Duodenal mucosa (tissue), 2 donors: ENCODE results near the gene CFAP74.

Experiments used
- H3K27ac ChIP-seq: one replicate; pipeline ENCODE4 v1.7.0; 2013; ENCODE audit warnings: low read depth, low read length
- H3K27me3 ChIP-seq, 2 donors: one replicate each; pipeline ENCODE4 v1.7.0; 2013; ENCODE audit warnings: low read length in 2 of 2, control low read depth in 1 of 2; ENCODE audit not compliant: insufficient read depth in 2 of 2, control insufficient read depth in 1 of 2
- H3K36me3 ChIP-seq, 2 donors: one replicate each; pipeline ENCODE4 v1.7.0; 2013; ENCODE audit warnings: low read length in 2 of 2, control low read depth in 1 of 2; ENCODE audit not compliant: insufficient read depth in 2 of 2, control insufficient read depth in 1 of 2
- H3K4me1 ChIP-seq, 2 donors: one replicate each; pipeline ENCODE4 v1.7.0; 2013; ENCODE audit warnings: low read length in 2 of 2, control low read depth in 1 of 2; ENCODE audit not compliant: insufficient read depth in 2 of 2, control insufficient read depth in 1 of 2
- H3K4me3 ChIP-seq, 2 donors: one replicate each; pipeline ENCODE4 v1.7.0; 2013; ENCODE audit warnings: low read length in 2 of 2, low read depth in 1 of 2
- H3K9ac ChIP-seq, 2 donors: one replicate each; pipeline ENCODE4 v1.7.0; 2013; ENCODE audit warnings: low read length in 2 of 2, low read depth in 1 of 2
- H3K9me3 ChIP-seq, 2 donors: one replicate each; pipeline ENCODE4 v1.7.0; 2013; ENCODE audit warnings: low read length in 2 of 2, control low read depth in 1 of 2; ENCODE audit not compliant: control insufficient read depth in 1 of 2

CFAP74 gene

DNA sequence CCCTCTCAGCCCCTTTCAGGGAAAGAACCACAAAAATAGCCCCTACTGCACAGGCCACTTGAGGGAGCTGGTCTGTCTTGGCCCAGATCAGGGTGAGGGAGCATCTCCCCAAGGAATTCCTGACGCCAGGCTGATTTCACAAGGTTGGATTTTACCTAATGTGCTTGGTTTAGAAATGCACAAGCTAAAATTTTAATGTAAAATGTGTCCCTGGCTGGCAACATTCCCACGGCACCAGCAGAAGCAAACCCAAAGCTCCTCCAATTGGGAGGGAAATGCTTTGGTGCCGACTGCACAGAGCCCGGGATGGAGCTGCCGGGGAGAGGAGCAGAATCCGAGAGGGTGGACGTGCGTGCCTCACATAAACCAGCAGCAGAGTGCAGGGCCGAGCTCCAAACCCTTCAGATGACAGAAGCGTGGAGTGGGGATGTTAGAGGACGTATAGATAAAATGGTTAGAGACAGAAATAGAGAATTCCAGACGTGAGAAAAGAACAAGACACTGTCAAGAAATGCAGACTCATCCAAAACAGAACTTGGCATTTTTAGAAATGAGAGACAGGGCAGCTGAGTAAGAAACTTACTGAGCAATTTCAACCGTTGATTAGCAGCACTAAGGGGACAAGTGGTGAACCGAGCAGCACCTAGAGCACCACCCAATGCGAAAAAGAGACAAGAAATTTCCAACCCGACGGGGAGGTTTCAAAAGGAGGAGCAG lies 42.9 kb downstream of the CFAP74 start:
- no peak overlapping the region for H3K9ac ChIP-seq
- H3K4me3 ChIP-seq, result no peak overlapping the region
- peaks cover 0 to 4% of the 10 kb centered on the region in 2 donors for H3K4me1 ChIP-seq
- no peak overlapping the region for H3K27ac ChIP-seq
- H3K36me3 ChIP-seq, result no peaks in the 10 kb centered on the region
- no peaks in the 10 kb centered on the region for H3K9me3 ChIP-seq
- peaks cover 7 to 15% of the 10 kb centered on the region in 2 donors for H3K27me3 ChIP-seq

- Histone ChIP-seq H3K36me3 (no peaks in the 10 kb centered on the region), H3K4me3 (peak overlapping the region in 1 of 2 donors; percentile 28), H3K27me3 (peaks cover 7 to 15% of the 10 kb centered on the region in 2 donors), H3K9me3 (peaks cover 0 to under 1% of the 10 kb centered on the region in 2 donors), H3K9ac (no peak overlapping the region), H3K27ac (no peak overlapping the region), H3K4me1 (peaks cover 0 to 4% of the 10 kb centered on the region in 2 donors)
These were observed 43.6 kb downstream of the CFAP74 start for GRCh38 chr1:1959840-1960479.

DNA sequence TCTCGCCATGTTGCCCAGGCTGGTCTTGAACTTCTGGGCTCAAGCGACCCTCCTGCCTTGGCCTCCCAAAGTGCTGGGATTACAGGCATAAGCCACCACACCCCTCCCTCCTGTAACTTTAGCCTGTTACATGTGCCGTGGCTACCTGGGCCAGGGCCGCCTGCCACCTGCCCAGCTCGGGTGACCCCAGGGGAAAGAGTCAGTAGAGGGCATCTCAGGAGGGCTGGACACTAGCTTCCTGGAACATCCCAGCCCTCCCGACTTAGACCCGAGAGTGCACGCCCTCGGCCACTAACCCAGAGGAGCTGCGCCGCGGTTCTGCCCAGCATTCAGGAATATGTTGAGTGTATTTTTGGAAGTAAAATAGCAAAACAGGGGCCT lies 44.1 kb downstream of the CFAP74 start:
- H3K36me3 ChIP-seq, result no peaks in the 10 kb centered on the region
- peaks cover 7 to 12% of the 10 kb centered on the region in 2 donors for H3K27me3 ChIP-seq
- H3K27ac ChIP-seq, result no peak overlapping the region
- no peak overlapping the region for H3K9ac ChIP-seq
- peaks cover 0 to 3% of the 10 kb centered on the region in 2 donors for H3K9me3 ChIP-seq
- H3K4me1 ChIP-seq, result peaks cover 0 to 4% of the 10 kb centered on the region in 2 donors
- H3K4me3 ChIP-seq, result peak overlapping the region in 1 of 2 donors; percentile 28

DNA sequence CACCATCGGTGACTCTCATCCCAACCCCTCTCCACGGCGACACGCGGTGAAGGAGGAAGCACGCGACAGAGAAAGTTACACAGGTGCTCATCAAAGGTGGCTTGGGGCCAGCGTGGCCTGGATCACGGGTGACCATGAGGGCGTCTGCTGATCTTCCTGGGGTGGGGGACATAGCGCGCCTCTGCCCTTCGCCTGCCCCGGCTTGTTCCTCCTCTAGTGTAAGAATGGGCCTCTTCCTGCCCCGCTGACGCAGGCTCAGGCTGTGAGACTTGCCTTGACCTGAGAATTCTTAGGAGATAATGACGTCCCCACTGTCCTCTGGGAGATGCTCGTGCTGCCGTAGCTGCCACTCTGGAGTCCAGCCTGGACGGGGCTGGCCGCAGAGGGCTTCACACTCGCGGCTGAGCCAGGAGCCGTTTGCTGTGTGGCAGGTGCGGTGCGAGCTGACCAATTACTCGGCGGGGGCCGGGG lies 45.5 kb downstream of the CFAP74 start:
- H3K27me3 ChIP-seq, result peaks cover 5 to 7% of the 10 kb centered on the region in 2 donors
- peaks cover 0 to 4% of the 10 kb centered on the region in 2 donors for H3K4me1 ChIP-seq
- H3K27ac ChIP-seq, result no peak overlapping the region
- no peak overlapping the region for H3K9ac ChIP-seq
- peaks cover 0 to 3% of the 10 kb centered on the region in 2 donors for H3K9me3 ChIP-seq
- H3K4me3 ChIP-seq, result no peak overlapping the region
- no peaks in the 10 kb centered on the region for H3K36me3 ChIP-seq

GRCh38 chr1:1957533-1957961 lies 46.0 kb downstream of the CFAP74 start:
- Histone ChIP-seq H3K4me1 (peaks cover 0 to 4% of the 10 kb centered on the region in 2 donors), H3K9me3 (peaks cover 0 to 3% of the 10 kb centered on the region in 2 donors), H3K4me3 (no peak overlapping the region), H3K27ac (no peak overlapping the region), H3K36me3 (no peaks in the 10 kb centered on the region), H3K9ac (no peak overlapping the region), H3K27me3 (peaks cover 5 to 7% of the 10 kb centered on the region in 2 donors)

DNA sequence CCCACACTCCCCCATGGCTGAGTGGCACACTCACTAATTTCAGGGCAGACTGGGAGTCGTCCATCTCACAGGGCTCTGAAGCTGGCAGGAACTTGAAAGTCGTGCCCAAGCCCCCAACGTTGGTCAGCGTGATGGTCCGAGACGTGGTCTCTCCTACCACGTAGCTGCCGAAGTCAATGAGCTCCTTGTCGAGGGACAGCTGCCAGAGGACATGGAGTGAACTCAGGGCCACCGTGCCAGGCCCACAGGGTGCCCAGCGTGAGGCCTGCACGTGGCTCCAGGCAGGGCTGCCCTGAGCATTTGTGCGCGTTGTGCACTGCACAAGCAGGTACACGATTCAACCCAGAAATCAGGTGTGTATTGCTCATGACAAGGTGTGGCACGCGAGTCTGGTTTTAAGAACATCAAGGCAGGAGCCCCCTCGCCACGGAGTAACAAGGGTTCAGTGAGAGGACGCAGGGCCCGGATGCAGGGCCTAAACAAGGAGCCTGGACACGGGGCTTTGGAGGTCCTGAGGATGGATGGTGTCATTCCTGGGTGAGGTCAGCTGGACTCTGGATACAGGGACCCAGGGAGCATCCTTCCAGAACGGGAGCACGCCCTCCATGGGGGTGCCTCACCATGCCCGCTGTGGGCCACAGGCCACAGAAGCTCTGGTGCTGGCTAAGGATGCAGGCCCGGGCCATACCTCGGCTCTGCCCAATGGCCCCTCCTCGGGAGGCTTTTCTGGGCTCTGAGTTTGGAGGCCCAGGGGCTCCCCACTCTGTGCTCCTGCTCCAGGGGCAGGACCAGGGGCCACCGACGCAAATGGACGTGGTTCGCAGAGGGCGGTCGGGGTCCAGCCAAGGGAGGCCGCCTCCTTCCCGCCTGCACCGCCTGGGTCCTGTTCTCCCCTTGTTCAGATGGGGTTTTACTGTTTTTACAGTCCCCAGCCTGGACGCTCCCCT lies 46.7 kb downstream of the CFAP74 start:
- Histone ChIP-seq H3K9ac (no peak overlapping the region), H3K9me3 (peaks cover 0 to 3% of the 10 kb centered on the region in 2 donors), H3K36me3 (no peaks in the 10 kb centered on the region), H3K4me1 (peaks cover 0 to 4% of the 10 kb centered on the region in 2 donors), H3K4me3 (no peak overlapping the region), H3K27ac (no peak overlapping the region), H3K27me3 (peaks cover 5 to 7% of the 10 kb centered on the region in 2 donors)

GRCh38 chr1:1956101-1956500 lies 47.5 kb downstream of the CFAP74 start:
- peaks cover 0 to 3% of the 10 kb centered on the region in 2 donors for H3K9me3 ChIP-seq
- peaks cover 0 to 4% of the 10 kb centered on the region in 2 donors for H3K4me1 ChIP-seq
- H3K27ac ChIP-seq, result no peak overlapping the region
- no peaks in the 10 kb centered on the region for H3K36me3 ChIP-seq
- no peak overlapping the region for H3K9ac ChIP-seq
- H3K4me3 ChIP-seq, result no peak overlapping the region
- peaks cover 3 to 5% of the 10 kb centered on the region in 2 donors for H3K27me3 ChIP-seq

DNA sequence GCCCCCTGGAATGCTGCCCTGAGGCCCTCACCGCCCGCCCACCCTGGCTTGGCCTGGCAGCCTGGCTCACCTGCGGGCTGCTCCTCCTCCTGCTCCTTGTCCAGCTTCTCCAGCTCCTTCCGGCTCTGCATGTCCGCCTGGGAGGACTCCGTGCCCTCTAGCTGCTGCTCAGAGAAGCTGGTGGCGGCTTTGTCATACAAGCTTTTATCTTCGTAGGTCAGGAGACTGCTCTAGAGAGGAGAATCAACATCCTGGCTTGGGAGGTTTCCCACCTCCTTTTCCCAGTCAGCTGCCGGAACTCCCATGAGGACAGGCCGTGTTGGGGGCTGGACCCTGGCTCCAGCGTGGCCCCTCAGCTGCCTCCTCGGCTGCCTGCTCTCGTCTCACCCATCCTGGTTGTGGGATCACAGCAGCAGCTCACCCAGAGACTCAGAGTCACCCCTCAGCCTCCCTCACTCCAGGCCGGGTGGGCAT lies 47.9 kb downstream of the CFAP74 start:
- Histone ChIP-seq H3K4me3 (no peak overlapping the region), H3K4me1 (peaks cover 0 to 4% of the 10 kb centered on the region in 2 donors), H3K9ac (no peak overlapping the region), H3K36me3 (no peaks in the 10 kb centered on the region), H3K27ac (no peak overlapping the region), H3K27me3 (peaks cover 0 to 5% of the 10 kb centered on the region in 2 donors), H3K9me3 (peaks cover 0 to 3% of the 10 kb centered on the region in 2 donors)

GRCh38 chr1:1954831-1955441 lies 48.6 kb downstream of the CFAP74 start:
- H3K4me3 ChIP-seq, result no peak overlapping the region
- no peak overlapping the region for H3K27ac ChIP-seq
- H3K9ac ChIP-seq, result no peak overlapping the region
- peaks cover 0 to 3% of the 10 kb centered on the region in 2 donors for H3K9me3 ChIP-seq
- H3K36me3 ChIP-seq, result no peaks in the 10 kb centered on the region
- peaks cover 0 to 5% of the 10 kb centered on the region in 2 donors for H3K27me3 ChIP-seq
- peaks cover 0 to 4% of the 10 kb centered on the region in 2 donors for H3K4me1 ChIP-seq
